ENCODE measurements around the gene TUBA4A. TPM values are rescaled to one million over a fixed set of nuclear protein-coding genes. Genes with fewer than 3 reads are reported as not detected.

TUBA4A gene
- polyA plus RNA-seq, 1 experiment = 22.4 TPM

DNA sequence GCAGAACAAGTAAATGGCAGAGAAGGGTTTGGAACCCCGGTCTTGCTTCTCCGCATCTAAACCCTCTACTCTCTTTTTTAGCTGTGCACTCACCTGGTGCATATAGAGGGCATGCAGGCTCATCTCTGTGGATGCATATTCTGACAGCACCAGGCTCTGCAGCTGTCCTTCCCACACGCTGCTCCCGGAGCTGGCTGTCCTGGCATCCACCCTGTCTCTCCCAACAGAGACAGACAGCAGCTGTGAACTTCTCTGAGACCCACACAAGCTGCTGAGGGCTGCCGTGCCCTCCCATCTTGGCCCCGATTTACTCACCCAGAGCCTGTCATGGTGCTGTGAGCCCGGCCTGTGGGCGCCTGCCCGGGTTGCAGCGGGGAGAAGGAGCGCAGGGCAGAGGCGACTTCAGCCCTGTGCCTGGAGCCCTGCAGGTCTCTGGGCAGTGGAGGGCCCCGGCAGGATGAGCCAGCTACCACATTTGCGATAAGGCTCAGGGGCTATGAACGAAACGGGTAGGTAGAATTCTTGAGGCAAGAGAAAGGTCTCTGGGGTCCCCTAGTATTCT, 31.7 kb downstream of the TUBA4A start:
- ChIA-PET POLR2A (no interaction called here), CTCF (interaction anchor here (0.9 kb wide), 1 partner anchor 51 kb away, joined by 3 read pairs; no protein-coding TSS in a partner anchor)
- DNase-seq (ENCODE audit: low read depth, low spot score) = no peak
- no peaks in the 10 kb centered on the region; the same call in 1 of the 2 replicates for H3K9me3 ChIP-seq (ENCODE audit: control insufficient read depth, insufficient read depth, low read length)
- H3K27ac ChIP-seq (ENCODE audit: low read depth, low read length) = no peak overlapping the region
- TF ChIP-seq, protein P1, sequence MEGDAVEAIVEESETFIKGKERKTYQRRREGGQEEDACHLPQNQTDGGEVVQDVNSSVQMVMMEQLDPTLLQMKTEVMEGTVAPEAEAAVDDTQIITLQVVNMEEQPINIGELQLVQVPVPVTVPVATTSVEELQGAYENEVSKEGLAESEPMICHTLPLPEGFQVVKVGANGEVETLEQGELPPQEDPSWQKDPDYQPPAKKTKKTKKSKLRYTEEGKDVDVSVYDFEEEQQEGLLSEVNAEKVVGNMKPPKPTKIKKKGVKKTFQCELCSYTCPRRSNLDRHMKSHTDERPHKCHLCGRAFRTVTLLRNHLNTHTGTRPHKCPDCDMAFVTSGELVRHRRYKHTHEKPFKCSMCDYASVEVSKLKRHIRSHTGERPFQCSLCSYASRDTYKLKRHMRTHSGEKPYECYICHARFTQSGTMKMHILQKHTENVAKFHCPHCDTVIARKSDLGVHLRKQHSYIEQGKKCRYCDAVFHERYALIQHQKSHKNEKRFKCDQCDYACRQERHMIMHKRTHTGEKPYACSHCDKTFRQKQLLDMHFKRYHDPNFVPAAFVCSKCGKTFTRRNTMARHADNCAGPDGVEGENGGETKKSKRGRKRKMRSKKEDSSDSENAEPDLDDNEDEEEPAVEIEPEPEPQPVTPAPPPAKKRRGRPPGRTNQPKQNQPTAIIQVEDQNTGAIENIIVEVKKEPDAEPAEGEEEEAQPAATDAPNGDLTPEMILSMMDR (IDR thresholded peaks at IDR 0.05; ENCODE audit: low read depth, low read length) = no peak
- H3K27me3 ChIP-seq (ENCODE audit: control insufficient read depth, insufficient read depth, low read length) = no peaks in the 10 kb centered on the region
- no peak overlapping the region for H3K4me3 ChIP-seq (ENCODE audit: low read depth, low read length)

DNA sequence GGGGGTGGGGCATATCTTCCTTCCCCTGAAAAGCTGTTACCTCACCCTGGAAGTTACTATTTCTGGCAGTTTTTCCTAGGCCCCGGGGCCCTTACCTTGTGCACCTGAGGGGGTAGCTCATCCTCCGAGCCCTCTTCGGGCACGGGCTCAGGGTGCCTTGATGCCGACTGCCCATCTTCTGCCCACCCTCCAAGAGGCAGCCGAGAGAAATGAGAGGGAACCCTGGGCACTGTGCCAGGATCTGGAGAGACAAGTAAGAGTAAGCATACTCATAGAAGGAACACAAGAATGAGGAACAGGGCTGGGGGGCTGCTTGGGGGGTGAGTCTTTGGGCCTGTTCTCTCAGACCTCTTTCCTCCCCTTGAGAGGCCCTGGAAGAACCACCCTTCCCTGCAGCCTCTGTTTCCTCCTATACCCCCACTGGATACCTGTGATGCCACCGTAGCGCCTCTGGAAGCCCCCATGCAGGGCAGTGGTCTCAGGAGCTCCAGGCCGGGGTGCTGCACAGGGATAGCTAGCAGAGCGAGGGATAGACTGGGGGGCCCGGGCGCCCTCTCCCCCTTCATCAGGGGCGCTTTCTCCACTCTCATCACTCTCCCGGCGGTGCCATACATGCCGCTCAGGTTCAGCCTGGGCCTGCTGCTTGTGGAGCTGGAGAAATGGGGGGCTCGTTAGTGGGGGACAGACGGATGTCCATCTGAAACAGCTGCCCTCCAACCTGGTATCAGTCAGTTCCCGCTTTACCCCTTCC, 32.9 kb downstream of the TUBA4A start:
- DNase-seq (ENCODE audit: low read depth, low spot score) = no peak
- POLR2A ChIA-PET = interaction anchor here (4.6 kb wide), 1 partner anchor 14 kb away, joined by 37 read pairs; the partner anchor contains the start of gene ZFAND2B
- Histone ChIP-seq H3K9me3 (ENCODE audit: control insufficient read depth, insufficient read depth, low read length) (no peaks in the 10 kb centered on the region; the same call in 1 of the 2 replicates), H3K27me3 (ENCODE audit: control insufficient read depth, insufficient read depth, low read length) (no peaks in the 10 kb centered on the region), H3K4me3 (ENCODE audit: low read depth, low read length) (no peak overlapping the region), H3K27ac (ENCODE audit: low read depth, low read length) (no peak overlapping the region)
- TF ChIP-seq, protein P1 (IDR thresholded peaks at IDR 0.05; ENCODE audit: low read depth, low read length) = no peak
- CTCF ChIA-PET = interaction anchor here (1.6 kb wide), 1 partner anchor 74 kb away, joined by 7 read pairs; no protein-coding TSS in a partner anchor

DNA sequence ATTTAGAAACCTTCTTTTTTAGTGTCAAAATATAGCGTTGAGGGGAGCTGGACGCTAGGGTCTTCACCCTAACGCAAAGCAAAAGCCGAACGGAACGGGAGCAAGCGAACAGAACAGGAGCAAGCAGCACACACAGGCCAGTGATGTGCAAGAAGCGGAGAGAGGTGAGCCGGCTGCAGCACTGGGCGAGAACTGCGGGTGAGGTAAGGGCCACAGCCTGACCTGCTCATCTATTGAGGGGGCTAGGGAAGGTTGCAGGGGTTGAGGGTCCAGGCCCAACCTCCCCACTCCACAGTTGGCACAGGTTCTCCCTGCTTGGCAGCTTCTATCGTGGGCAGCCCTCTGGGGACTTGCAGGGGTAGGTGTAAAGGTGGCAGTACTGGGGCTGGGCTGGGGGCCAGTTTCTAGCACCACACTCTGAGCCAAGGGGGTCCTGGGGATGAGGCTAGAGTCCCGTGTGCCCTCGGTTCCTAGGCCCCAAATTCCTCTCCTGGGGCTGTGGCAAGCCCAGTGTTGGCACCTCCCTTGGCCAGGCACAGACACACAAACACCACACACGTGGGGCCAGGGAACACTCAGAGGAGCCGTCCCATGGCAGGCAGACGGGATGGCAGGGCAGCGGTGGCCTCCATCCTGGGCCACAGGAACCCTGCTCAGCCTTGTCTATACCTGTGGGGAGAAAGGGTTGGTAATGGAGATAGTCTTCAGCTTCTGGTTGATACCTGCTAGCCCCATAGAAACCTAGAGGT, 33.8 kb downstream of the TUBA4A start:
- CTCF ChIA-PET = interaction anchor here (0.6 to 1.6 kb wide), 2 partner anchors 75 kb away, joined by 3 to 7 read pairs; no protein-coding TSS in a partner anchor
- TF ChIP-seq, protein P1 (IDR thresholded peaks at IDR 0.05; ENCODE audit: low read depth, low read length) = no peak
- no peaks in the 10 kb centered on the region for H3K27me3 ChIP-seq (ENCODE audit: control insufficient read depth, insufficient read depth, low read length)
- H3K27ac ChIP-seq (ENCODE audit: low read depth, low read length) = no peak overlapping the region
- no peaks in the 10 kb centered on the region; the same call in 1 of the 2 replicates for H3K9me3 ChIP-seq (ENCODE audit: control insufficient read depth, insufficient read depth, low read length)
- no peak for DNase-seq (ENCODE audit: low read depth, low spot score)
- no peak overlapping the region for H3K4me3 ChIP-seq (ENCODE audit: low read depth, low read length)
- POLR2A ChIA-PET = interaction anchor here (4.6 kb wide), 1 partner anchor 13 kb away, joined by 37 read pairs; the partner anchor contains the start of gene ZFAND2B

DNA sequence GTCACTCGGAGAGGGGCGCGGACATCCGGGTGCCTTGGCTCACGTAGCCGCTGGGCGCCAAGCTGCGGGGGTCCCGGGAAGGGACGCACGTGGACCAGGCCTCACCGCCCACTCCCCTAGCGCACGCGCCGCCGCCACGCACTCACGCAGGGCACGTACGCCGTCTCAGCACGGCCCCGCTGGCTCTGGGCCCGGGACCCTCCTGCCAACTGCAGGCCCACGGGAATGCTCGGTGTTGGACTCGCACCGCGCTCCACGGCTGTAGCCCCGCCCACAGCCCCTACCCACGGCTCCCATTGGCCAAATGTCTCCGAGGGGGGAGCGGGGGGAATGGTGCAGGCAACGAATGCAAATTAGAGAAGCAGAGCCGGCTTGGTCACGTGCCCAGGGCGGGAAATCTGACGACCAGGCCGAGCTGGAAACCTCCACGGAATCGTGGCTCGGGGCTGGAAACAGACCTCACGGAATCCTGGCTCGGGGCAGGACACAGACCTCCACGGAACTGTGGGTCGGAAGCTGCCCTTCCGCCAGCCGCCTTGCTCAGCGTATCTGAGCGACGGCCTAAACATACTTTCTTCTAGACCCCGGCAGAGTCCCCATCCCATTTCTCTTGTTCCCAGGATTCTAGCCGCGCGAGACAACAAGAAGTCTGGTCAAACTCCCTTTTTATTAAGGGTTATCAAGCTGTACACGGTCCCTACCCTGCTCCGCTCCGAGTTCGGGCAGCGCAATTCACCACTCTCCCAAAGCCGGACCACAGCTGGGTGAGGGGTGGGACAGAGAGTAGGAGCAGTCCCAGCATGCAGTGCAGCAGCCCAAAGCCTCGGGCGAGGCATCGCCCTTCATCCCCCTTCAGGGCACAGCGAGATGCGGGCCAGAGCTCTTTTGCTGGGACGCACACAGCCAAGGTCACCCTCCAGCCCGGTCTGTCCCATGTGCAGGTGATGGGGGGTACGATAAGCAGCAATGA, 34.7 kb downstream of the TUBA4A start, which contains the start of gene ABCB6:
ABCB6 (minus strand) TSS at position 227 of the 970 bp plus-strand sequence. CDS start 285 bp downstream, outside the sequence.
- H3K4me3 ChIP-seq (ENCODE audit: low read depth, low read length) = peak within 1 kb of the TSS; percentile 69
- no peaks in the 10 kb centered on the region; the same call in 1 of the 2 replicates for H3K9me3 ChIP-seq (ENCODE audit: control insufficient read depth, insufficient read depth, low read length)
- peak within 1 kb of the TSS; percentile 96 for H3K27ac ChIP-seq (ENCODE audit: low read depth, low read length)
- ChIA-PET CTCF (interaction anchor here (0.5 to 1.5 kb wide), 4 partner anchors 59 to 239 kb away, joined by 3 to 4 read pairs (median 3); no protein-coding TSS in a partner anchor), POLR2A (interaction anchor here (0.6 to 4.6 kb wide), 10 partner anchors 11 to 90 kb away, joined by 3 to 37 read pairs (median 6); partner anchors contain the start of genes ANKZF1, ATG9A, CNPPD1 and DNAJB2)
- TF ChIP-seq, protein P1 (IDR thresholded peaks at IDR 0.05; ENCODE audit: low read depth, low read length) = no peak
- H3K27me3 ChIP-seq (ENCODE audit: control insufficient read depth, insufficient read depth, low read length) = no peaks in the 10 kb centered on the region
- peak; percentile 84 for DNase-seq (ENCODE audit: low read depth, low spot score)
